ENCODE data around the gene TTC28.

TTC28 gene

DNA sequence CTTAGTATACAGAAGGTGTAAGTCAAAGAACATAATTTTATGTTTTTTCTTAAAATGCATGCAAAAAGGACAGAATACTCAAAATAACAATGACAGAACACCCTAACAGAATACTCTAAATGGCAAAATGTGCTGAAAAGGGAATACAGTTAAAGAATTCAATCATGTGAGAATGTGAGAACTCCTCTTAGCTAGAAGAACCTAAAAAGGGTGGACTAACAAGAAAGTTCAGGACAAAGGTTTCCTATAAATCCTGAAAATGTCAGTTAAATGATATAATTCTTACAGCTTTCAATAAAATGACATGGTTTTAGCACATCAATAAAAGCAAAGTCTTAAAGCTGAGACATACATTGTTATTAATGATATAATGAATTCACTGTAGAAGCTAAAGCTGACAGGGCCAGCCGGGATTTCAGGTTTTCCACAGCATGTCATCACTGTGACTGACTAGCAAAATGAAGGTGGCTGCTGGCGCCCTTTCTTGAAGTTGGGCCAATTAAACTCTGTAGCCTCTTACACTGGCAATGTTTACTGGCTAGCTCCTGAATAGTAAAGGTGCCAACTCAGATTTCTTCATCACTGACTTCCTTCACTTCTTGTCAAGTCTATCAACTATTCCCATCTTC lies 244.4 kb downstream of the TTC28 start:
- no peak for DNase-seq

DNA sequence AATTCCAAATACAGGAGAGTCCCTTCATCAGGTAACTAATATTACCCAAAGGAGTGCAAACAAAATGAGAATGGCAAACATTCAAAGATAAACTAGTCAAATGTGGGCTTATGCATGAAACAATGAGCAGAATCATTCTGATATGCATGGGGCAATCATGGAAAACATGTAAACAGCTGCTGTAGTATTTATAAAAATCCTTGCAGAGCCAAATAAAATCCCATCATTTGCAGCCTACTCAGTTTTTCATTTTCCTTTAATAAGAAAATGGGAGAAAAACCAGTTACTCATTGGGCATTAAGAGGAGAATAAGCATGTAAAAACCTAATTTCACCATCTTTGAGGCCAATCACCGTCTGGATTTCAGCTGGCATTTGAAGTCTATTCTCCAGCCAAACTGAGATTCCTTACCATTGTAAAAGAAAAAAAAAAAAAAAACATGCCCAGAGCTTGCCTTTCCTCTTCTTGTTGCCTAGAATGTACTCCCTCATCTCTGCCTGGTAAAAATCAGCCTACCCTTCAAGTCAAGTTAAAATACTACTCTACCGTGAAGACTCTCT lies 249.1 kb downstream of the TTC28 start:
- no peak for DNase-seq

DNA sequence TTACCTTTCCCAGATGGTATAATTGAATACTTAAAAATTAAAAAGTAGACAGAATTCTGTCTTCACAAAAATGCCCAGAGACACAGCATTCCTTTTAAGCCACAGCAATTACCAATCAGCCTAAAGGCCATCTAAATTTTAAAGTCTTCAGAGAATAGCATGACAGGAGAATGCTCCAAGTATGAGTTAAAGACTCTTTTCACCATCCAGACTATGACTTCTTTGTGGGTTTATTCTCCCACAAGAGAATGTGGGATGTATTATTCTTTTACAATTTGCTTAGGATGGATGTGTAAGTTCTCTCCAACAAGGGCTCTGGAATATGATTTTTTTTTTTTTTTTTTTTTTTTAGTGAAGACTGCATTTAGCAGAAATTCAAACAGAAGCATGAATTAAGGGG lies 249.9 kb downstream of the TTC28 start:
- no peak for DNase-seq

DNA sequence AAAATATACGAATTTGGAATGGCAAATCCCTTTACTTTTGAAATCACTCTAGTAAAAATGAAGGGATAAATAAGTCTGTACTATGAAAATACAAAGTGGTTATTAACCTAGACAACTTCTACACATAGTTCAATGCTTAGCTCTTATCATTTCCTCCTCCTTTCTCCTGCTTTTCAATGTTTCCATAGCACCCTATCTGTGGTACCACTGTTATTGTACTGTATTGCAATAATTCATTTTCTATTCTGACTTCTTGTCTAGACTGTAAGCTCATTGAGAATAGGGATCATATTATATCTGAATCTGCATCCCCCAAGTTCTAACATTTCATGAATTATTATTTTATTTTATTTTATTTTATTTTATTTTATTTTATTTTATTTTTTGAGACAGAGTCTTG lies 251.4 kb downstream of the TTC28 start:
- DNase-seq, result no peak

DNA sequence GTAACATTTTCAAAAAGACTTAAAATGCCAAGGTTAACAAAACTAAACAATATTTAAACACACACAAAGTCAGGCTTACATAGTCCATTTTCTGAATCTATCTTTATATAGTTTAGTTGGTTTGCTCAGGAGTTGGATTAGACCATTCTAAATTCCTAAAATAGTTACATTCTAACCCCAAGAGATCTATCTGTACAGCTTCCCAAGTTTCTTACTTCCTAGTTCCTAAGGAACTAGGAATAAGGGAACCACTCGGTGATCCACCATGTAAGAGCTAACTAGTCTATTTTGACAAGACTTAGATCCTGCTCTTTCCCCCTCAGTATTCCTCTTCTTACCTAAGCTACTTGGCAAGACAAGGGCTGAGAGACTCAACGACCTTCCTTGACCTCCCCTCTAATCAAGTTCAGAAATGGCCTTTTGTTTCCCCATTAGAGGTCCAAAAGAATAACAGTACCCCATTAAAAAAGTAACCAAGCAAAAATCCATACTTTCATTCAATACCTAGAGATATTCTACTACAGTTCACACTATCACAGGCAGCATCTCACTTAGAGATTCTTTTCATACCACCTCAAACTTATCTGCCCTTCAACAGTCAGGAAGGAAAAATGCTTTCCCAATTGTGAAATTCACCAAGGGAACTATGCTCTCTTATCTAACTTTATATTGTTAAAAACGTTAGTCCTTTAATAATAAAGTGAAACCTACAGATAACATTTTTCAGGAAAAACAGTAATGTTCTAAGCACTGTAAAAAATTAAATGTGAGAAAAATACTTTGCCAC lies 253.1 kb downstream of the TTC28 start:
- DNase-seq, result no peak

DNA sequence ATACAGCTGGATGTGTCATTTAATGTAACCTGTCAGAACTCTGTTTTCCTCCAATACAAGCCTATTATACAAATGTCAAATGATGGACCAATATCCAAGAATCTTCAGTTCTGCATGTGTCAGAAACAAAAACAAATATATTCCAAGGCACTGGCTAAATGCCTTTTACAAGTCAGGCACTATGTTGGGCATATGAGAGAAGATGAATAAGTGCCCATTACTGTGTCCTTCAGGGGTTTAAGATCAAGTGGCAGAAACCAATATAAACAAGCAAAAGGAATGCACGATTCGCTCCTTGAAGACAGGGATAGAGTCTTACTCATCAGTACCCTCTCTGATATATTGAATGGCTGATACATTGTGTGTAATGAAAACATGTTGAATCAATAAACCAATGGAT lies 254.4 kb downstream of the TTC28 start:
- DNase-seq, result no peak

DNA sequence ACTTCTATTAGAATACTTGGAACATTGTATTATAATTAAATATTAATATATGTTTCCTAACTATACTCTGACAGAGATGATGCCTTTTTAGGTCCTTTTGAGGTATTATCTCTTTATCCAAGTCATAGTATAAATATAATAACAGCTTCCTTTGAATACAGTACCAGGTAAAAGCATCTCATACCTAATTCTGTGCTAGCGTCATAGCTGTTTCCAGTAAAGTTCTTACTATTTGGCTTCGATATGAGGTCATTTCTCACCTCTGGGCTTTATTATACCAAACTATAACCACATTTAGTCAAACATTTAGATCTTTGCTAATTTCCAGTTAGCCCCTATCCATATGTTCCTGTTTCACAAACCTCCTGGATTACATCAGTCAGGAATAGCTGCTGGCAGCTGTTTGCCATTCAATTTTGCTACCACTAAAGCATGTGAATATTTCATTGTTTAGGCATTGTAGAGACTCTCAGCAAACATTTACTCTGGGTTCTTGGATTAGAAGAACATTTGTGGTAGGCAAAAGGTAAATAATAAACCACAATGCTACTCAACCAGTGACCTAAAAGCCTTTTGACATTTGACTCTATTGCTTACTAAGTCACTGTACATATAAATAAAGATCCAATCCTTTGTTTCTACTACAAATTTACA lies 255.1 kb downstream of the TTC28 start:
- DNase-seq, result no peak

DNA sequence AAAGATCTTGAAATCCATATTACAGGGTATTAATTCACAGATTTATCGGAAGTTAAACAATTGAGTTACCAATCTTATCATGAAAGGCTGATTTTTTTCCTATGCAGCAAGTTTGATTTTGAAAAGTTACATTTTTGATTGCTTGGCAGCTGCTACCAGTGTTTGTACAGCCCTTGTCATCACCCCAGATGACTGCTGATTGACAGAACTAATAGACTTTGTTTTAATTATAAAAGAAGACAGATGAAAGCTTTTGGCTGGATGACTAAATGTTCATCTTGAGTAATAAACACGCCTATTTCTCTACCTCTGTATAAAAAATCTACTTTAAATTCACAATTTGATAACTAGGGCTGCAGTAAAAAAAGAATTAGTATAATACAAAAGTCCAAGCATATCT lies 259.7 kb downstream of the TTC28 start:
- no peak for DNase-seq

DNA sequence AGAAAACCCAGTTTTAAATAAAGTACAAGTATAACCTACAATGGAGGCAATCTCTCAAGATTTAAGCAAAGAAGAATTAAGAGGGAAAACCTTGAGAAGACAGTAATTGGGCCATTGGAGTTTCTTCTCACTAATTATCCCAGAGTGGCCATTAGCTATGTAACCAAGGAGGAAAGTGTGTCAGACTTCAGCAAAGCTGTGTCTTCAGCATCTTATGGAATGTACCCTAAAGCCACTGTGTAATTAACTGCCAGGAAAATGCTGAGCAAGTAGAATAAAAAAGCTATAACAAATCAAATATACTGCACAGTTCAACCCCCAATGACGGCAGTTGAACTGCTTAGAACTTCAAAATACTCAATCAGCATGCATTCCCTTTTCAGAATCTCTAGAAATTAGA lies 261.6 kb downstream of the TTC28 start:
- DNase-seq, result no peak

DNA sequence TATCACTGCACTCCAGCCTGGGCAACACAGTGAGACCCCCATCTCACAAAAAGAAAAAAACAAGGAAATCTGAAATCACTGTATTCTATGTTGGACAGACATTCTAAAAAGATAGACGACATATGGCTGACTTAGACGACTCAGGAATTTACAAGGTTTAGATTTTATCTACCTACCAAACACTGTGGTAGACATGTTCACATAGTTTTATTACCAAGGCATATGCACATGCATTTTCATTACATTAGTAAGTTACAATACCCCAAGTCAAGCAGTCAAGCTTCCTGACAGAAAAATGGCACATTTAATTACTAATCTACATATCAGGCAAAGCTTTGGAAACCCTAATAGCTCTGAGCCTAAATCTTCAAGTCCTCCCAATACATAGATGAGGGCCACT lies 262.2 kb downstream of the TTC28 start:
- no peak for DNase-seq

DNA sequence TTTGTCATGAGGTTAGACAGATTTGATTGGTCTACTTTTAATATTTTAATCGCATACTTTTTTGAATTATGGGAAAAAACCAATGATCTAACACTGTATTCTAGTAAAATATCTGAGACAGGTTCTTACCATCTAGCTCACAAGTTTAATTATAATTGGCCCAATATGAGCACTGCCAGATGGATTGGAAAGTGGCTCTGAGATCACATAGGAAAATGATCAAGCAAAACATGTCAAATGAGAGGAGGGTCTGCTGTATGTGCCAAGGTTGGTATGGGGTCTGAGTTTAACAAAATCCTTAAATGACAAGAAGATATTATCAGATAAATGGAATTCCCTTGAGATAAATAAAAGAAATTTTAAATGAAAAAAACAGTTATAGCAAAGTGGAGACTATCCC lies 264.7 kb downstream of the TTC28 start:
- DNase-seq, result no peak

DNA sequence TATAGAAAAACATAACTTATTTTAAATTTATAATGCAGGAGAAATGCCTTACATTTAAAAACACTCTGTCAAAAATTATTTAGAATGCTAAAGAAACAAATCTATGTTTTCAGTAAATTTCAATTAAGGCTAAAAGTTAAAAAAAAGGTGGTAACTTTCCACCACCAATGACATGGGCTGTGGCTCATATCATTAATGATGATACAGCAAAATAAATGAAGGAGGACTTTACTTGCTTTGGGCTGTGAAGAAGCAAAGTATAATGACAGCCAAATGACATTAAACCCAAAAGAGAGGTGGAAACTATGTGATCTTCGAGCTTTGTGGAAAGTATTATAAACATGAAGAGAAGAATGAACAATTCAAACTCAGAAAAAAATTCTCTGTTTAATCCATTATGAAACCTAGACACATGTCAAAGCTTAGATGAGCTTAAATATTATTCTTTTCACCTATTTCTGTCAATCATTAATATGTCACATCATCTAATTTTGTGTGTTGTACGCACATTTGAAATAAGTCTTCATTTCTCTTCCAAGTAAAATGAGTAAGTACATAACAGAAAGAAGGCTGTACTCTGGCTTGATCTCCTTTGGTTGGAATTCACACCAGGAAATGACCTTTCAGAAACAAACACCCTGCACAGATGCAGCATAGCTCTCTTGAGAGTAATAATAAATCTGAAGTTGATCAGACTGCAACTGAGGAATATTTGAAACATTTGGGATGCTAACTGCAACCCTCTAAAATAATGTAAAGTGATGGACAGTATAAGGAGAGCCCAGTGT lies 265.8 kb downstream of the TTC28 start:
- DNase-seq, result no peak

DNA sequence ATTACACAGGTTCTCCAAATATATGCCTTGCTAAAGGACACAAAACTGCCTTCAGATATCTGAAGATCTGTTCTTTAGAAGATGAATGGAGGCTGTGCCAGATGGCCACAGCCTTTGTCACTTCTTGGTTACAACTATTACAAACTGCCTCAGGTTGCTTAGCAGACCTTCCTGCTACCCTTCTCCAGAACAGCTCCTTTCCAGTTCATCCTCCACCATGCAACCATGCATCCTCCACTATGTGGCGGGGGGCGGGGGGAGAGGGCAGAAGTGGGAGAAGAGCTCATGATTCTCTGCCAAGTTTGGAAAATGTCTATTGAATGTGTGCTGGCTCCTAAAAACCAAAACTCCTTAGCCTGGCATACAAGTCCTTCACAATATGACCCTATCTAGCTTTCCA lies 267.5 kb downstream of the TTC28 start:
- no peak for DNase-seq

DNA sequence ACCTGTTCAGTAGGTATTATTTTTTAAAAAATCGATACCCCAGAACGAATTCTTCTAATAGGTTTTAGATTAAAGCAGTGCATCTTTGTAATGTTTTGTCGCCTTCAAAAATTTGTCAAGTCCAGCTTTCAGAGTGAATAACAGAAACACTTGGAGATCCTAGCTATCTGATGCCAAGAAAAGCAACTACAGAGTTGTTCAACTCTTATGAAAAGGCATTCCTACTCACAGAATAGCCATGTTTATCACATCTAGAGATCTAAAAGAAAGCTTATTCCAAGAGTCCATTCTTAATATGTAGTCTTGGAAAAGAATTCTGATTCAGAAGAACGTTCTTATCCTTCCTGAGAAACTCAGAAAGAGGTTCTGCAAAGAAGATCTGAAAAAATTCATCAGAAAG lies 268.5 kb downstream of the TTC28 start:
- no peak for DNase-seq

DNA sequence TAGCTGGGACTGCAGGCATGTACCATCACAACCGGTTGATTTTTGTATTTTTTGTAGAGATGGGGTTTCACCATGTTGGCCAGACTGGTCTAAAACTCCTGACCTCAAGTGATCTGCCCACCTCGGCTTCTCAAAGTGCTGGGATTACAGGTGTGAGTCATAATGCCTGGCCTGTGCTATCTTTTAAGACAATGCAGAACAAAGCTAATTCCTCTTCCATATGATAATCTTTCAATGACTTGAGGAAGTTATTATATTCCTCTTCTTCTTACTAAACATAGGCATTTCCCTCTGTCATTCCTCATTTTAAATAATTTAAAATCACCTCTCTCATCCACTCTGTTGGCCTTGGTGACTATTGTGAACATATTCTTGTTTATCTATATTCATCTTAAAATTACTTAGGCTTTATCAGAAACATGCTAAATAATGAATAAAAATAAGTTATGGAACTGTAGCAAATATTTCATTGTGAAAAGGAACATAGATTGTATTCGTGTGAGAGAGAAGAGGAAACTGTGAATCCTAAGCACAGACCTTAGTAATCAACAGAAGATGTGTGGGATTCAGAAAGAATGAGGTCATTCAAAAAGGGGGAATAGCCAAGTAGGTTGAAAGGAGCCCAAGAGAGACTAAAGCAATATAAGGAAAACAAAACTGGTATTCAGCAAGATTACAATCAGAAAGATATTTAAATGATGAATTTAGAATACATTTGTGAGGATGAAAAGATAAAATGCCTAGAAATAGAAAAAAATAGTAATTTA lies 269.4 kb downstream of the TTC28 start:
- DNase-seq, result no peak

DNA sequence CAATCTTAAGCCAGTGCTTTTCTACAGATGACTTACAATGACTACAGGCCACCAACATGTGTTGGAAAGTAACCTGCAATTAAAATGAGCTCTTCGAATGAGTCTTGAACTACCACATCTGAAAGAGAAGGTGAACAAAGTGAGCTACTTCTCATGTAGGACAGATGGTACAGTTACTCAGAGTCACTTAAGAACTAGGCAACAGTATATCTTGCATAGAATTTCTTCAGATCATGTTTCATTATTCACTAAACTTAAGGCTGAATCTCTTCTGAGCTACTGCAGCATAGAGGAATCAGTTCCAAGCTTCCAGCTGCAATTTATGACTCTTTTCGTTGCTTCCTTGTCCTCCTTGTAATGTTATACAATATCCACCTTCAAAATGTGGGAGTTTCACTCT lies 270.9 kb downstream of the TTC28 start:
- DNase-seq, result no peak

DNA sequence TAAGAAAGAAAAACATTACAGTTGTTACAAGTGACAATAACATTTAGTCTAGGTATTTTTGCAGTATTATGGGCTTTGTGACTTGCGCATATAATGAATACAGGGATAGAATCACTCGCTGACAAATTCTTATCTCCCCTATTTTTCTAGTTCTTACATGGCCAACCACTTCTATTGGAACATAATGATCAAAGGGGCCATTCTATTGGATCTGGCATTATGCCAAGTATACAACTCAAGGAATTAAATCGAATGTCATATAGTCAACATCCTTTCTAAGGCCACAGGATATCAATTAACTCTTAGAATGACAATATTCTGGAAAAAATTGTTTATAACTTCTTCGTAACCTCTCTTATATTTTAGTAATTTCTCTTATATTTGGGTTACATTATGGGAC lies 272.0 kb downstream of the TTC28 start:
- DNase-seq, result no peak

DNA sequence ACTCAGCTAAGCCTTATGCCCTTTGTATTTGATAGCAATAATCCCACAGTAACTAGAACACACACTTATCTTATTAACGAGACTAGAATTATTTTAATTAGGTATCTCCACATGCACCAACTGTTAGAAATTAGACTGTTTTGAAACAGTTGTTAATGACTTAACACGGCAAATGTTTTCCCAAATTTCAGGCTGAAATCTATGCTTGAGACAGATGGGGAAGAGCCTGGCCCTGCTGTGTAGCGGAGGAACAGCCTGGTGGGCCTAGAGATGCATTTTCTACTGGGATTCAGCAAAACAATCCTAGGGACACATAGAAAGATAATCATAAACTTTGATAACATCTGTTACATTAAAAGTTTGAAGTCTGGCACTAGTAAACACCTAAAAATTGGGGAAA lies 273.4 kb downstream of the TTC28 start:
- DNase-seq, result no peak

DNA sequence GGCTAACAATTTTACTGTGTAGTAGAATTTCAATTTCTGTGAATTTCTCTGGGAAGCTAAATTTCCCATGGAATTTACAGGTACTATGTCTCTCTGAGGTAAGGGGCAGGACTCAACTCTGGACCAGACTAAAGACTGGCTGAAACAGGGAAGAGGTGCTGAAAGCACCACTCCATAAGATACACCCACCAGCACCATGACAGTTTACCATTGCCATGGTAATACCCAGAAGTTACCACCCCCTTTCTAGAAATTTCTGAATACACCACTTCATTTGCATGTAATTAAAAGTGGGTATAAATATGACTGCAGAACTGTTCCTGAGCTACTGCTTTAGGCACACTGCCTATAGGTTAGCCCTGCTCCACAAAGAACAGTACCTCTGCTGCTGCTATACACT lies 274.1 kb downstream of the TTC28 start:
- DNase-seq, result no peak

DNA sequence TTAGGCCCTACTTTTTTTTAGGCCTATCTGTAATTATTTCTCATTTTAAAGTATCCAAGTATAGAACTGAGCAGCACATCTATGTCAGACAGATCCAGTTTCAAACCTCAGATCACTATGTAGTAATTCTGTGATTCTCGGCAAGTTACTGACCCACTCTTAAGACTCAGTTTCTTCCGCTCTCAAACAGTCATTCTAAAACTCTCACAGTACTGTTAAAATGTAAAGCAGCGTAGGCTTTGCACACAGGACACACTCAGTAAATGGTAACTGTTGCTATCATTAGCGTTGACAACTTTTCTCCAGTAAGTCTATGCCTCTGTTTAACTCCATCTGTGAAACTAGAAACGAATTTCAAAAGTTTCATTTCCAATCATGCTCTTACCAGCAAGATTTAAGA lies 277.1 kb downstream of the TTC28 start:
- no peak for DNase-seq

DNA sequence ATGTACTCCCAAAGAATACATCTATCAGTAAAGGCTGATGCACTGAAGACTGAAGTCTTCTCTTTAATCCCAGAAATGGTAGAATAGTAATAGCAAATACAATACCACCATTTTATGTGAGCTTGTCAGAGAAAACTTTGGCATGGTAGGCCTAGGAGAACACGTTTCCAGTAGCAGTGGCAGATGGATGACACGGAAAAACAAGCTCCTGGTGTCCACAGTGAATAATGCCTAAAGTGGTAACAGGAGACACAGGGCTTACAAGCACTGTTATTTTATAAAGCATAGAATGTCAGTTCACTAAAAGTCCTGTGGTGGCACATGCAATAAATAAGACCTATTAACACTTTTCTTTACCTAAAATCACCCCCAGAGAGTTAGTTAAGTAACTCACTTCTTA lies 277.6 kb downstream of the TTC28 start:
- no peak for DNase-seq

DNA sequence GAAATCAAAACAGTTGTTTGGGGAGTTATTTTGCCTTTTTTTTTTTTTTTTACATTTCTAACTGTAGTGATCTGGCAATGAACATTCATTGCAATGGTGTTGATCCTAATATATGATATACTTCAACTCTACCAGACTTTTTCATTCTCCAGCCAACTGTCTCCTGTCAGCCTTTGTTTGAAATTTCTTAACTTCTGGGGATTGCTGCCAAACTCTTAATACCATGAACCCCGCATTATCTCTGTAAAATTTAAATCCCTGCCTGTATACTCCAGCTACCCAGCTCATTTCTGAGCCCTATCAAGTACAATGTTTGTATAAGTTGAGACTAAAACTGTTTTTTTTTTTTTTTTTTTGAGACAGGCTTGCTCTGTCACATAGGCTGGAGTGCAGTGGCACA lies 280.7 kb downstream of the TTC28 start:
- DNase-seq, result no peak

DNA sequence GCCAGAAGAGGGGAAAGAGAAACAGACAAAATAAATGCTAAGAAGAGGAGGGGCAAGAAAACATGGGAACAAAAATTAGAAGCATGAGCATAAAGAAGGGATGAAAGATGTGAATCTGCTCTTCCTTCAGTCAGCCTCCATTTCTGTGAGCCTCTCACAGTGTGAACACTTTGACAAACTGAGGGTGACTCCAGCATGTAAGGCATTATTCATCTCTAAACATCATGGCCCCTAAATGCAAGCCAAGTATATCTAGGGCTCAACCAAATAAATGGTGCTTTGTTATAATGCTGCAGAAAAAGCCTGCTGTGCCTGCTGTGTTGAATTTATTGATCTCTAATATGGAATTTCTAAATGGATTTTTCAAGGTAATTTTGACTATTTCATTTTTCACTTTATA lies 281.3 kb downstream of the TTC28 start:
- DNase-seq, result no peak
